Neural cell (in vitro differentiated cells): Measurements from ENCODE around the gene TEX2.

Source experiments
- CTCF ChIP-seq: fragments of 450-650 bp; IDR thresholded peaks from 2 replicates; pipeline ENCODE4 v1.5.1; 2014; ENCODE audit warnings: antibody characterized with exemption, mild to moderate bottlenecking, moderate library complexity; ENCODE audit not compliant: poor library complexity, severe bottlenecking
- EP300 ChIP-seq: fragments of 450-650 bp; conservative IDR thresholded peaks from 2 replicates; pipeline ENCODE4 v1.6.1; 2014; ENCODE audit warnings: antibody characterized with exemption, mild to moderate bottlenecking, moderate library complexity; ENCODE audit not compliant: poor library complexity, severe bottlenecking
- EZH2 ChIP-seq: fragments of 200-600, 300-800 bp; shearing (Covaris generic), sonication (generic); IDR thresholded peaks from 2 replicates; pipeline ENCODE4 v1.6.1; 2014; ENCODE audit warnings: antibody characterized with exemption, low read length, borderline replicate concordance, mild to moderate bottlenecking; ENCODE audit not compliant: insufficient read depth, poor library complexity, severe bottlenecking
- MXI1 ChIP-seq: fragments of 450-650 bp; conservative IDR thresholded peaks from 2 replicates; pipeline ENCODE4 v1.6.1; 2014; ENCODE audit warnings: antibody characterized with exemption, mild to moderate bottlenecking; ENCODE audit not compliant: poor library complexity, severe bottlenecking
- POLR2AphosphoS5 ChIP-seq: IDR thresholded peaks from 2 replicates; pipeline ENCODE4 v1.6.1; 2012
- RAD21 ChIP-seq: fragments of 450-650 bp; conservative IDR thresholded peaks from 2 replicates; pipeline ENCODE4 v1.6.1; 2014; ENCODE audit warnings: antibody characterized with exemption, mild to moderate bottlenecking, moderate library complexity
- REST ChIP-seq: IDR thresholded peaks from 2 replicates; pipeline ENCODE4 v1.6.1; 2012; ENCODE audit warnings: borderline replicate concordance
- SMC3 ChIP-seq: fragments of 450-650 bp; conservative IDR thresholded peaks from 2 replicates; pipeline ENCODE4 v1.6.1; 2014; ENCODE audit warnings: antibody characterized with exemption, mild to moderate bottlenecking, moderate library complexity; ENCODE audit not compliant: poor library complexity
- TAF1 ChIP-seq: IDR thresholded peaks from 2 replicates; pipeline ENCODE4 v1.6.1; 2012; ENCODE audit warnings: low read depth

GRCh38 chr17:64225410-64225809 is 37.6 kb downstream of the TEX2 start:
- TF ChIP-seq CTCF: no peak
- no peak for TF ChIP-seq MXI1
- no peak for TF ChIP-seq SMC3
- no peak for TF ChIP-seq EZH2
- no peak for TF ChIP-seq POLR2AphosphoS5
- no peak for TF ChIP-seq RAD21
- TF ChIP-seq REST: no peak
- TF ChIP-seq EP300: no peak
- no peak for TF ChIP-seq TAF1
